ENCODE measurements around the gene KANSL1.

DNA sequence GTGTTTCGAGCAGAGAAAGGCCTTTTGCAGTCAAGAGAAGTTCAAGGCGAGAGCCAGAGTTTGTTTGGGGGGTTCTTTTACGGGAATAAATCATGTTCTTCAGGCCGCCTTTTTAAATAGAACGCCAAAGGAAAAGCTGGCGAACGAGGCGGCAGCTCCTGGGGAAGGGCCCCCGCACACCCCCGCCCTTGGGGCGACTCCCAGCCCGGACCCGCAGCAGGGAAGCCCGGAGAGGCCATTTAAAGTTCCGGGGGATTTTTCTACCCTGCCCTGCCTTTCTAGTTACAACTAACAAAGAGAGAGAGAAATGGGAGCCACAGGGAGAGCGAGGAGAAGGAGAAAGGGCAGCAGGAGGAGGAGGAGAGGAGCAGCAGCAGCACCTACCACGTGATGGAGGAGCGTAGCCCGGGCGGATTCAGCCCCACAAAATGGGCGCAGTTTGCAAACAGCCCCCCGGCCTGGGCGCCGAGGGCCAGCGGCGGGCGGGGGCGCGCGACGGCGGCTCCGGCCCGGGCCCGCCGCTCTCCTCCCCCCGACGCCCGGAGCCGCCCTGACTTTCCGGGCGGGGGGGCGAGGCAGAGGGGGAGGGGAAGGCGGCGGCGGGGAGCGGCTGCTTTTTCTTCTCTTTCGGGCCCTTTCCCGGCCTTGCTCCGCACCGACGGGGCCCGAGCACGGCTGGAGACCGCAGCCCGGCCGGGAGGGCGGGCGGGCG lies 634 bp downstream of the KANSL1 start:
- TF ChIP-seq, protein P1, sequence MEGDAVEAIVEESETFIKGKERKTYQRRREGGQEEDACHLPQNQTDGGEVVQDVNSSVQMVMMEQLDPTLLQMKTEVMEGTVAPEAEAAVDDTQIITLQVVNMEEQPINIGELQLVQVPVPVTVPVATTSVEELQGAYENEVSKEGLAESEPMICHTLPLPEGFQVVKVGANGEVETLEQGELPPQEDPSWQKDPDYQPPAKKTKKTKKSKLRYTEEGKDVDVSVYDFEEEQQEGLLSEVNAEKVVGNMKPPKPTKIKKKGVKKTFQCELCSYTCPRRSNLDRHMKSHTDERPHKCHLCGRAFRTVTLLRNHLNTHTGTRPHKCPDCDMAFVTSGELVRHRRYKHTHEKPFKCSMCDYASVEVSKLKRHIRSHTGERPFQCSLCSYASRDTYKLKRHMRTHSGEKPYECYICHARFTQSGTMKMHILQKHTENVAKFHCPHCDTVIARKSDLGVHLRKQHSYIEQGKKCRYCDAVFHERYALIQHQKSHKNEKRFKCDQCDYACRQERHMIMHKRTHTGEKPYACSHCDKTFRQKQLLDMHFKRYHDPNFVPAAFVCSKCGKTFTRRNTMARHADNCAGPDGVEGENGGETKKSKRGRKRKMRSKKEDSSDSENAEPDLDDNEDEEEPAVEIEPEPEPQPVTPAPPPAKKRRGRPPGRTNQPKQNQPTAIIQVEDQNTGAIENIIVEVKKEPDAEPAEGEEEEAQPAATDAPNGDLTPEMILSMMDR (conservative IDR thresholded peaks at IDR 0.05; ENCODE audit: low read depth in 2 of 2) = 0 out of 4 replicates have a peak, but pooled peaks of 1 of the 2 experiments have one; percentile 2
- no peak for TF ChIP-seq EZH2 (IDR thresholded peaks at IDR 0.05; ENCODE audit: low read depth, unreplicated experiment)
- TF ChIP-seq ETS1 (IDR thresholded peaks at IDR 0.05) = no peak
- no peak for TF ChIP-seq EZH2phosphoT487 (IDR thresholded peaks at IDR 0.05; ENCODE audit: unreplicated experiment)
